Panc1 (cell line): ENCODE measurements around the gene HSD3B2. TPM values are rescaled to one million over a fixed set of nuclear protein-coding genes. Genes with fewer than 3 reads are reported as not detected.

ENCODE experiments used
- ATAC-seq: fragments of 200-7000 bp; cut with Tn5 transposase; 2 replicates; pipeline ENCODE4 v1.9.1; 2020; ENCODE audit warnings: mild to moderate bottlenecking, moderate library complexity
- BruUV-seq: library from RNA; stranded (reverse); fragments of 400-500 nt; replicated peaks from 2 replicates; lab custom pipeline; 2021; lab: Mats Ljungman, UMichigan
- CTCF ChIA-PET: fragments of 300-600 bp; sonication (Branson Sonifier 250); formaldehyde crosslinking; loops from one replicate; lab custom pipeline; 2022; ENCODE audit warnings: antibody characterized with exemption; lab: Charles Lee
- POLR2A ChIA-PET: fragments of 300-600 bp; sonication (Branson Sonifier 250); formaldehyde crosslinking; loops from one replicate; lab custom pipeline; 2022; ENCODE audit warnings: antibody characterized with exemption; lab: Charles Lee
- DNase-seq: peaks from one replicate; pipeline ENCODE4 v3.0.0-alpha.2; 2010; ENCODE audit warnings: low read depth, low spot score
- H3K27ac ChIP-seq: 2 replicates; pipeline ENCODE4 v1.5.1; 2011; ENCODE audit warnings: mild to moderate bottlenecking, low read length, inconsistent platforms
- H3K27me3 ChIP-seq: fragments of 200-500 bp; sonication (Bioruptor generic); 2 replicates; pipeline ENCODE4 v1.6.0; 2014; ENCODE audit warnings: low read length, inconsistent platforms; ENCODE audit not compliant: control insufficient read depth, insufficient read depth
- H3K36me3 ChIP-seq: fragments of 200-500 bp; sonication (Bioruptor generic); 2 replicates; pipeline ENCODE4 v1.5.1; 2014; ENCODE audit warnings: inconsistent platforms, mild to moderate bottlenecking, low read length, moderate library complexity; ENCODE audit not compliant: control insufficient read depth, insufficient read depth
- H3K4me1 ChIP-seq: 2 replicates; pipeline ENCODE4 v1.5.1; 2011; ENCODE audit warnings: inconsistent platforms, mild to moderate bottlenecking, low read length, moderate library complexity; ENCODE audit not compliant: control insufficient read depth, insufficient read depth
- H3K4me3 ChIP-seq, 2 experiments: 2 replicates each; pipeline ENCODE4 v1.5.1; 2011 to 2012; ENCODE audit warnings: low read depth in 2 of 2, low read length in 2 of 2, mild to moderate bottlenecking in 2 of 2, inconsistent platforms in 1 of 2, moderate library complexity in 1 of 2
- H3K9me3 ChIP-seq: fragments of 200-500 bp; sonication (Bioruptor generic); 2 replicates; pipeline ENCODE4 v1.5.1; 2014; ENCODE audit warnings: low read depth, mild to moderate bottlenecking, inconsistent platforms, low read length, moderate library complexity; ENCODE audit not compliant: control insufficient read depth, insufficient read depth
- CTCF ChIP-seq: fragments of 450-650 bp; IDR thresholded peaks from 2 replicates; pipeline ENCODE4 v1.5.1; 2017; ENCODE audit warnings: mild to moderate bottlenecking
- POLR2AphosphoS5 ChIP-seq: IDR thresholded peaks from 2 replicates; pipeline ENCODE4 v1.6.1; 2012; ENCODE audit warnings: mild to moderate bottlenecking, low read depth, low read length, moderate library complexity
- SIN3A ChIP-seq: IDR thresholded peaks from 2 replicates; pipeline ENCODE4 v1.6.1; 2012; ENCODE audit warnings: low read depth, mild to moderate bottlenecking, low read length, moderate library complexity, borderline replicate concordance; ENCODE audit not compliant: insufficient read depth
- TCF7L2 ChIP-seq: IDR thresholded peaks from 2 replicates; pipeline ENCODE4 v1.6.1; 2011; ENCODE audit warnings: mild to moderate bottlenecking, low read depth, low read length, inconsistent platforms
- in situ Hi-C: cut with HindIII; loops from 2 replicates; pipeline ENCODE4 v1.10.0; 2016; ENCODE audit warnings: low sequenced_read_pairs, low pct_unique_long_range_greater_than_20kb
- intact Hi-C: fragments of 100-400 bp; cut with micrococcal nuclease; formaldehyde crosslinking; loops from one replicate; pipeline ENCODE4 v1.10.0; 2022; ENCODE audit not compliant: unreplicated experiment
- total RNA-seq: library from RNA; stranded (reverse); gene quantifications from one replicate; pipeline ENCODE4 v1.2.1, GENCODE V29; 2021; ENCODE audit not compliant: unreplicated experiment
- TF ChIP-seq, protein P1 (sequence below), 2 experiments: IDR thresholded peaks; 2 replicates each; pipeline ENCODE4 v1.6.1; 2011 to 2012; ENCODE audit warnings: low read depth in 2 of 2, control low read depth in 1 of 2, low read length in 1 of 2, mild to moderate bottlenecking in 1 of 2, moderate library complexity in 1 of 2; ENCODE audit not compliant: insufficient read depth in 1 of 2

HSD3B2 gene
- total RNA-seq, 1 experiment from 2014 or later: 1.2 TPM

- CTCF ChIA-PET: no interaction called here
- no peak for ATAC-seq
Observed at GRCh38 chr1:119467219-119467618, 52.3 kb downstream of the HSD3B2 start.

GRCh38 chr1:119467857-119468668 lies 53.1 kb downstream of the HSD3B2 start:
- in situ Hi-C loops: no loop called here
- DNase-seq (no peak), ATAC-seq (no peak)
- Histone ChIP-seq H3K9me3 (no peaks in the 10 kb centered on the region), H3K36me3 (no peaks in the 10 kb centered on the region), H3K4me1 (no peaks in the 10 kb centered on the region), H3K27ac (no peak overlapping the region), H3K4me3 (no peak overlapping the region), H3K27me3 (peaks cover 5% of the 10 kb centered on the region; the same call in 1 of the 2 replicates)
- ChIA-PET CTCF (no interaction called here), POLR2A (interaction anchor here (0.6 kb wide), 1 partner anchor 106 kb away, joined by 3 read pairs; no protein-coding TSS in a partner anchor)
- TF ChIP-seq POLR2AphosphoS5 (no peak), SIN3A (no peak), TCF7L2 (no peak)
- BruUV-seq: no TSS peak
- intact Hi-C loops: no loop called here

More at GRCh38 chr1:119467219-119467618, 52.3 kb downstream of the HSD3B2 start:
- Histone ChIP-seq H3K9me3 (no peaks in the 10 kb centered on the region), H3K4me1 (no peaks in the 10 kb centered on the region), H3K27me3 (peaks cover 5% of the 10 kb centered on the region; the same call in 1 of the 2 replicates), H3K4me3 (no peak overlapping the region), H3K36me3 (no peaks in the 10 kb centered on the region), H3K27ac (no peak overlapping the region)
- BruUV-seq: no TSS peak
- DNase-seq: no peak
- TF ChIP-seq SIN3A: no peak
- TF ChIP-seq CTCF: no peak
- TF ChIP-seq, protein P1, sequence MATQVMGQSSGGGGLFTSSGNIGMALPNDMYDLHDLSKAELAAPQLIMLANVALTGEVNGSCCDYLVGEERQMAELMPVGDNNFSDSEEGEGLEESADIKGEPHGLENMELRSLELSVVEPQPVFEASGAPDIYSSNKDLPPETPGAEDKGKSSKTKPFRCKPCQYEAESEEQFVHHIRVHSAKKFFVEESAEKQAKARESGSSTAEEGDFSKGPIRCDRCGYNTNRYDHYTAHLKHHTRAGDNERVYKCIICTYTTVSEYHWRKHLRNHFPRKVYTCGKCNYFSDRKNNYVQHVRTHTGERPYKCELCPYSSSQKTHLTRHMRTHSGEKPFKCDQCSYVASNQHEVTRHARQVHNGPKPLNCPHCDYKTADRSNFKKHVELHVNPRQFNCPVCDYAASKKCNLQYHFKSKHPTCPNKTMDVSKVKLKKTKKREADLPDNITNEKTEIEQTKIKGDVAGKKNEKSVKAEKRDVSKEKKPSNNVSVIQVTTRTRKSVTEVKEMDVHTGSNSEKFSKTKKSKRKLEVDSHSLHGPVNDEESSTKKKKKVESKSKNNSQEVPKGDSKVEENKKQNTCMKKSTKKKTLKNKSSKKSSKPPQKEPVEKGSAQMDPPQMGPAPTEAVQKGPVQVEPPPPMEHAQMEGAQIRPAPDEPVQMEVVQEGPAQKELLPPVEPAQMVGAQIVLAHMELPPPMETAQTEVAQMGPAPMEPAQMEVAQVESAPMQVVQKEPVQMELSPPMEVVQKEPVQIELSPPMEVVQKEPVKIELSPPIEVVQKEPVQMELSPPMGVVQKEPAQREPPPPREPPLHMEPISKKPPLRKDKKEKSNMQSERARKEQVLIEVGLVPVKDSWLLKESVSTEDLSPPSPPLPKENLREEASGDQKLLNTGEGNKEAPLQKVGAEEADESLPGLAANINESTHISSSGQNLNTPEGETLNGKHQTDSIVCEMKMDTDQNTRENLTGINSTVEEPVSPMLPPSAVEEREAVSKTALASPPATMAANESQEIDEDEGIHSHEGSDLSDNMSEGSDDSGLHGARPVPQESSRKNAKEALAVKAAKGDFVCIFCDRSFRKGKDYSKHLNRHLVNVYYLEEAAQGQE (IDR thresholded peaks at IDR 0.05; ENCODE audit: insufficient read depth in 1 of 2, low read depth in 2 of 2, low read length in 1 of 2): no peak
- no peak for TF ChIP-seq TCF7L2
- TF ChIP-seq POLR2AphosphoS5: no peak
- in situ Hi-C loops (no loop called here), intact Hi-C loops (no loop called here)
- POLR2A ChIA-PET: interaction anchor here (0.6 kb wide), 1 partner anchor 106 kb away, joined by 3 read pairs; no protein-coding TSS in a partner anchor

DNA sequence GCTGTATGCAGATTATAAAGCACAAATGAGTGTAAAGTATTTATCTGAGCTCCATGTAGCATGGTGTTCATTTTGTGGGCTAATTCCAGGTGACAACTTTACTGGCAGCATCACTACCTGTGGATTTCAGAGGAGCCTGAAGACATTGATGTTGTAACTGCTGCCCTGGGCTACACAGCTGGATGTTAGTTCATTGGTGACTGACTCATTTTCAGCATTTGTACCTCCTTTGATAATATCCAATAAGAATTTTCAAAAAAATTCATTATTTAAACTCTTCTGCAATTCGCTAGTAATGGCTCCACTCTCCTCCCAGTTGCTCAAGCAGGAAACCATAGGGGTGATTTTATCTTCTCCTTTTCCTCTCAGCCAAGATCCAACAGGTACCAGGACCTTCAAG lies 54.8 kb downstream of the HSD3B2 start:
- TF ChIP-seq TCF7L2: no peak
- no peak for TF ChIP-seq CTCF
- TF ChIP-seq, protein P1 (IDR thresholded peaks at IDR 0.05; ENCODE audit: insufficient read depth in 1 of 2, low read depth in 2 of 2, low read length in 1 of 2): no peak
- no peak for TF ChIP-seq POLR2AphosphoS5
- no peak for TF ChIP-seq SIN3A
- POLR2A ChIA-PET: no interaction called here
- Histone ChIP-seq H3K27me3 (peaks cover 5% of the 10 kb centered on the region; the same call in 1 of the 2 replicates), H3K4me3 (no peak overlapping the region), H3K27ac (no peak overlapping the region), H3K9me3 (no peaks in the 10 kb centered on the region), H3K36me3 (no peaks in the 10 kb centered on the region), H3K4me1 (no peaks in the 10 kb centered on the region)
- ATAC-seq (no peak), DNase-seq (no peak)
- CTCF ChIA-PET: no interaction called here
- BruUV-seq: no TSS peak
- intact Hi-C loops (no loop called here), in situ Hi-C loops (no loop called here)
